CD4-positive, alpha-beta T cell treated with Interferon alpha-2 for 1 hour (primary cell): ENCODE measurements around the gene NEK8.
"Not testable (repeated sequence)": the region's sequence is repeated elsewhere in the genome, so short reads cannot be mapped to it uniquely, and the experiment has no call there.

Source experiments
- DNase-seq, 2 donors: peaks; one replicate each; pipeline ENCODE4 v3.0.0-alpha.2; 2020 to 2022

NEK8 gene

GRCh38 chr17:28710861-28711722 is 17.5 kb upstream of the NEK8 start:
- peak; percentile 88 to 94 for DNase-seq

GRCh38 chr17:28711723-28712031 is 16.9 kb upstream of the NEK8 start, which contains the start of gene PROCA1:
TSS of gene PROCA1 (minus strand) at chr17:28711888. CDS start at chr17:28711660, 228 bp downstream.
- DNase-seq = peak; percentile 30 to 48

- peak; percentile 69 to 79 for DNase-seq
Measured at GRCh38 chr17:28712032-28712704, 16.4 kb upstream of the NEK8 start.

GRCh38 chr17:28712705-28713415 is 15.7 kb upstream of the NEK8 start:
- no peak for DNase-seq

GRCh38 chr17:28714281-28714680 is 14.3 kb upstream of the NEK8 start:
- DNase-seq = no peak

- DNase-seq = no peak
Measured at GRCh38 chr17:28715217-28715616, 13.4 kb upstream of the NEK8 start.

GRCh38 chr17:28716740-28717577 is 11.6 kb upstream of the NEK8 start:
- no peak for DNase-seq

- DNase-seq = peak in 1 of 2 donors; percentile 21
Measured at GRCh38 chr17:28717578-28718332, 10.8 kb upstream of the NEK8 start, which contains the start of gene RAB34. TSS of gene RAB34 (minus strand) at chr17:28717868. CDS start at chr17:28717266, 602 bp downstream.

- DNase-seq = no peak
Measured at GRCh38 chr17:28718333-28719020, 10.1 kb upstream of the NEK8 start.

- DNase-seq = no peak
Measured at GRCh38 chr17:28719021-28719433, 9.6 kb upstream of the NEK8 start.

- DNase-seq = peak in 1 of 2 donors; percentile 44
Measured at GRCh38 chr17:28720247-28720996, 8.2 kb upstream of the NEK8 start.

GRCh38 chr17:28720997-28721329 is 7.6 kb upstream of the NEK8 start:
- not testable (repeated sequence) for DNase-seq

GRCh38 chr17:28722417-28723158 is 6.0 kb upstream of the NEK8 start:
- no peak for DNase-seq

- no peak for DNase-seq
Measured at GRCh38 chr17:28723159-28723835, 5.3 kb upstream of the NEK8 start.

GRCh38 chr17:28723836-28724499 is 4.6 kb upstream of the NEK8 start:
- DNase-seq = not testable (repeated sequence)

GRCh38 chr17:28724500-28725165 is 4.0 kb upstream of the NEK8 start:
- no peak for DNase-seq

- DNase-seq = no peak
Measured at GRCh38 chr17:28725166-28725659, 3.4 kb upstream of the NEK8 start.
